GM19463 (cell line): ENCODE results near the gene ST3GAL2.

Experiments used
- ATAC-seq: cut with Tn5 transposase; IDR thresholded peaks from one replicate; pipeline ENCODE4 v1.9.1; 2021; ENCODE audit warnings: mild to moderate bottlenecking, moderate library complexity; ENCODE audit not compliant: unreplicated experiment

The ST3GAL2 gene

GRCh38 chr16:70438969-70439862 is at the start of gene ST3GAL2:
Gene ST3GAL2 (minus strand): TSS chr16:70439100. CDS start chr16:70398530, 40,570 bp downstream.
- peak; percentile 84 for ATAC-seq

- no peak for ATAC-seq
Observed at GRCh38 chr16:70484867-70485266, 46.0 kb upstream of the ST3GAL2 start.

GRCh38 chr16:70483426-70483825 is 44.5 kb upstream of the ST3GAL2 start:
- peak; percentile 71 for ATAC-seq

- ATAC-seq = no peak
Observed at GRCh38 chr16:70482624-70483023, 43.7 kb upstream of the ST3GAL2 start.

GRCh38 chr16:70481929-70482536 is 43.1 kb upstream of the ST3GAL2 start:
- ATAC-seq = no peak

GRCh38 chr16:70480127-70481105 is 41.5 kb upstream of the ST3GAL2 start:
- ATAC-seq = no peak

GRCh38 chr16:70478912-70479341 is 40.0 kb upstream of the ST3GAL2 start:
- no peak for ATAC-seq

- ATAC-seq = no peak
Observed at GRCh38 chr16:70478169-70478568, 39.3 kb upstream of the ST3GAL2 start.

- peak; percentile 90 for ATAC-seq
Observed at GRCh38 chr16:70476272-70477020, 37.5 kb upstream of the ST3GAL2 start.

GRCh38 chr16:70475054-70475871 is 36.4 kb upstream of the ST3GAL2 start:
- no peak for ATAC-seq

GRCh38 chr16:70474320-70475053 is 35.6 kb upstream of the ST3GAL2 start:
- ATAC-seq = no peak

- no peak for ATAC-seq
Observed at GRCh38 chr16:70473446-70474319, 34.8 kb upstream of the ST3GAL2 start.

GRCh38 chr16:70472786-70473433 is 34.0 kb upstream of the ST3GAL2 start:
- no peak for ATAC-seq

- no peak for ATAC-seq
Observed at GRCh38 chr16:70470927-70471341, 32.0 kb upstream of the ST3GAL2 start.

- ATAC-seq = no peak
Observed at GRCh38 chr16:70470141-70470926, 31.4 kb upstream of the ST3GAL2 start.

- ATAC-seq = no peak
Observed at GRCh38 chr16:70468776-70469525, 30.1 kb upstream of the ST3GAL2 start.
